NCI-H1436 (cell line): ENCODE measurements around the gene ZNF521.

Experiments
- DNase-seq: peaks from one replicate; lab custom pipeline; 2025; lab: John Stamatoyannopoulos, UW

The ZNF521 gene

GRCh38 chr18:25335676-25336075 is 16.3 kb downstream of the ZNF521 start:
- DNase-seq, result no peak

- no peak for DNase-seq
These were observed 16.9 kb downstream of the ZNF521 start for GRCh38 chr18:25335062-25335461.

GRCh38 chr18:25334588-25334987 is 17.4 kb downstream of the ZNF521 start:
- no peak for DNase-seq

DNA sequence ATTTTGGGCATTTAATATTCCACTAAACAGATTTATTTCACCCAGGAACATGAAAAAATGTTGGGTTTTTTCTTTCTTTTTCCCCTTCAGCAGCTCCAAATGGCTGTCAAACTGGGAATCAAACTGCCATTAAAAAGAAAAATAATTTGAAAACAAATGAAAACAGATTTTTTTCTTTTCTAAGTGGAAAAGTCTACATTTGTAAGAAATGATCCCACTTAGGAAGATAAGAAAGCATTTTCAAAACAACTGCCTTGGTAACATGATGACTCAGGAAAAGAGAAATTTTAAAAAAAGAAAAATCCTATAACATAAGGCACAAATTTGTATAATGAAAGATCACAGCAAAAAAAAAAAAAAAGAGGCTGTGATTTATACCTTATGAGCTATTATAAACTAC is 20.0 kb downstream of the ZNF521 start:
- no peak for DNase-seq

DNA sequence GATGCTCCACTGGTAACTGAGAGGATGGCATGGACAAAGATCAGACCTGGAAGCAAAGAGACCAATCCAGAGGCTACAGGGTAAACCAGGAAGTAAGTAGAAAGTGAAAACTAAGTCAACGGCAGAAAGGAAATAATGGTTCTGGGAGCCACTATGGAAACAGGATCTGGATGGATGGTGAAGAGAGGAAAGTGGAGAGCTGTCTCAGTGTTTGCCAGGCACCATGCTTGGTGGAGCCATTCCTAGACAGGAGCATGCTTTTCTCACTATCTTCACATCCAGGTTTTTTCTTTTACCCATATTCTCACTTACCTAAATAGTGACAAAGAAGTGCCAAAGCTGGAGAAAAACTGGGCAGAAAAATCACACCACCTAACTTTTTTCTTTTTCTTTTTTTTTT is 22.2 kb downstream of the ZNF521 start:
- no peak for DNase-seq

- no peak for DNase-seq
These were observed 24.4 kb downstream of the ZNF521 start for GRCh38 chr18:25327584-25327983.

GRCh38 chr18:25326361-25326952 is 25.5 kb downstream of the ZNF521 start:
- no peak for DNase-seq

- no peak for DNase-seq
These were observed 29.2 kb downstream of the ZNF521 start for GRCh38 chr18:25322806-25323205.

DNA sequence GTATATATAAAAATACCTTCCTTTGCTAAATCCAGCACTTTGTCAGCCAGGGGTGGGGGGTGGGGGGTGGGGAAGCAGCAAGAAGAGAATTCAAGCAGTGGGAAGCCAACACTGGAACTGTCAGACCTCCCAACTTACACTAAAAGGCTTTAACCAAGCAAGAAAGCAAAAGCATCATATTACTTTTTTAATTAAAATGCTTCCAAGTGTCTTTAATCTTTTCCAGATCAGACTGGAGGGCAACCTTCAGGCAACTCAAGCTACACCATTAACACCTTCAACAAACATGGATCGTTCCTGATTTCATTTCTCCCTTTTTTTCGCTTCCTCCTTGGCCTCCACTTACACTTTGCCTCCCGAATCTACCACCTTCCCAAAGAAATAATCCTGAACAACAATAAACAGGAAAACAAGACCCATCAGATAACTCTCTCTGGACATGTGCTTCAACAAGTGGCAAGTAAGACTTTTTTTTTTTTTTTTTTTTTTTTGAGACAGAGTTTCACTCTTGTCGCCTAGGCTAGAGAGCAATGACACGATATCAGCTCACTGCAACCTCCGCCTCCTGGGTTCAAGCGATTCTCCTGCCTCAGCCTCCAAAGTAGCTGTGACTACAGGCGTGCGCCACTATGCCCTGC is 35.5 kb downstream of the ZNF521 start:
- no peak for DNase-seq

GRCh38 chr18:25314838-25315190 is 37.2 kb downstream of the ZNF521 start:
- no peak for DNase-seq

DNA sequence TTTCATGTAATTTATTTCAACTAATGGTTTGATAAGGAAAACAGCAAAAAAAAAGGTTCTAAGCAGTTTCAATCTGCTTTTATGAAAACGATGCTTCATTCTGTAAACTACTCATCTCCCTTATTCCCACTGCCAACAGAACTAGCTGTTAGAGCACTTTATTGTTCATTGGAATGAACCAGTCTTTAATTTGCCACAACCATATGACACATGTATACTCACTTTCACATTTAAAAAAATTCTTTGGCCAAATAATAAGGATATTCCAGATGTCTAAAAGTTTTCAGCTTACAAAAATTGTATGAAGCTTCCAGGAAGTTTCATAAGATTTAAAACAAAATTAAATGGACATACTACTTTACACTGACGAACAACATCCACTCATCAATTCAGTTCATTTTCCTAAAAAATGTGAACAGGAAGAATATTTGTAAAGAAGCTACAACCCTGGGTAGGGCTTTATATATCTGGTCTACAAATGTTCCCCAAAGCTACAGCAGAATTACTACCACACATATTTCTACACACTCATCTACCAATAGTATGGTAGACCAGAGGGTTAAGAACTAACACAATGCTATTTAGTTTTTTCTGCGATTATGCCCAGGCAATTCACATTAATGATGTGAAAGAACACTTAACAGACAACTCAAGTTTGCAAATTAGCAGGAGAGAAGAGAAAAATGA is 37.7 kb downstream of the ZNF521 start:
- DNase-seq, result no peak

DNA sequence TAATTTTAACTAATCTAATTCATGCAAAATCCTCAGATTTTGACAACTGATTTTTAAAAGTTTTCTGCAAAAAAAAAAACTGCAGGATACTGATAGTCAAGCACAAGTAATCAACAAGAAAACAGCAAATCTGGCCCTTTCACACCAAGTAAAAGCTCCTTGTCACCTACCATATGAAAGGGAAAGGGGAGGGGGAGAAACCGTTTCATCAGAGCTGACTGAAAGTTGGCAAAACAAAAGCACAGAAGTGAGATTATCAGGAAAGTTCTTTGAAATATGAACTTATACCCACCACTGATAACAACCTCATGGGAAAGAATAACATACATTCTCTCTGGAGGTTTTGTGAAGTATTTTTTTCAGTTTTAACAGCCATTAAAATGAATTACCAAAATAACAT is 38.7 kb downstream of the ZNF521 start:
- no peak for DNase-seq

DNA sequence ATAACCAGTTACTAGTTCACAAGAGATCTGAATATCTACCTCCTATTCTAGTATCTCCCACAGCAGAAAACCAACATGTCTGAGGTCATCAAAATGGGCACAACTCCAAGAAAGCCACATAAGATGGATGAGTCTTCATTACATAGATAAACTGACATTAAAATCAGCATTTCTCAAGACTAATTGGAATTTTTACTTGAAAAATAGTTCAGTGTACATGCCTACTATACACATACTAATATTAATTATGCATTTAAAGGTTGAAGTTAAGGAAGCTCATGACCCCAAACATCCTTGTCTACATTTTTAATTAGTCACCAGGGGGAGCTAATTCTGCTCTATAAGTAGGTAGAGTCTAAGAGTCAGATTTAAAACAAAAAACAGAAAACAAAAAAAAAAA is 41.9 kb downstream of the ZNF521 start:
- no peak for DNase-seq

- DNase-seq, result no peak
These were observed 43.6 kb downstream of the ZNF521 start for GRCh38 chr18:25308381-25308780.

GRCh38 chr18:25307192-25307591 is 44.8 kb downstream of the ZNF521 start:
- DNase-seq, result no peak

DNA sequence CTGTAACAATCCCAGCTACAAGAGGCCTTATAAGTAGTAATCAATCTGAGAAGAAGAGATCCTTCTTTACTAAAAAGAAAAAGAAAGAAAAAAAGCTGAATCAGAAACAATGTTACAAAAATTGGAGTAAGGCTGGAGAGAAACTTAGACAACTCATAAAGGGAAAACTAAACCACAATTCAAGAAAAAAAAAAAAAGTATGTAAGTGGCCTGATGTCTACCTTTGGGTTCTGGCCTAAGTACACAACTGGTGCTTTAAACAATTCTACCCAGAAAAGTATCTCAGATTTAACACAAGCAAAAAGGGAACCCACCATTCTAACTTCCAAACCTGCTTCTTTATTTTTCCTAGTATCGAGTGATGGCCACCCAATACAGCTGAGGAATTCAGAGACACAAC is 45.3 kb downstream of the ZNF521 start:
- no peak for DNase-seq

DNA sequence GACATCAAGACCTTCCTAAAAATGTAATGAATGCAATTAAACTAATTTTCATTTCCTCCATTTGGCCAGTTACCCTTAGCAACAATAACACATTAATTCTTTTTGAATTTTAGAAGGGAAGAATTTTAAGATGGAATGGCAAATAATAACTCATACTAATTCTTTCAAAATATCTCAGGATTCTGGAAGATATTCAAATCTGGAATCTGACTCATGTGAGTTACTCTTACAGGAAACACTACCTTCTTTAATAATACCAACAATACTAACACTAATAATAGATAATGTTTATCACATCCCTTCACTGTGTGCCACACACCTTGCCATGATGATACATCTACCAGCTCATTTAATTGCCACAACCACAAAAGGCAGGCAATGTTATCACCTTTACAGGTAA is 46.4 kb downstream of the ZNF521 start:
- DNase-seq, result no peak

- DNase-seq, result no peak
These were observed 51.5 kb downstream of the ZNF521 start for GRCh38 chr18:25300492-25300891.

- DNase-seq, result no peak
These were observed 52.3 kb downstream of the ZNF521 start for GRCh38 chr18:25299426-25300300.

DNA sequence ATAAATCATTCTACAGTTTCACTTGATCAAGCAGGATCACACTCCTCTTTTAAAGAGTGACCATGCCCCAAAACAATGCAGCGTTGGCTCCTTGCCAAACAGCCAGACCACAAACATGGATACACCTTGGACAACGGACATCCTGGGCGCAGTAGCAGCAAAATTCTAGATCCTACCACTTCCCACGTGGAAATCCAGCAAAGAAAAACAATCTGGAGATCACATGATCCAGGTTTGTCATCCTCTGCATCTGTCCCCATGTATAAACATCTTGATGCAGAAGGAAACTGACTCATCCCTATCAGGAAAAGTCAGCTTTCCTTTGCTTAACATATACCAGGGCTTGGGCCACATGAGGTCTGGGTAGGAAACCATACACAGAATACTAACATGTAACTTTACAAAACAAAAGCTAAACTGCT is 53.1 kb downstream of the ZNF521 start:
- DNase-seq, result no peak

DNA sequence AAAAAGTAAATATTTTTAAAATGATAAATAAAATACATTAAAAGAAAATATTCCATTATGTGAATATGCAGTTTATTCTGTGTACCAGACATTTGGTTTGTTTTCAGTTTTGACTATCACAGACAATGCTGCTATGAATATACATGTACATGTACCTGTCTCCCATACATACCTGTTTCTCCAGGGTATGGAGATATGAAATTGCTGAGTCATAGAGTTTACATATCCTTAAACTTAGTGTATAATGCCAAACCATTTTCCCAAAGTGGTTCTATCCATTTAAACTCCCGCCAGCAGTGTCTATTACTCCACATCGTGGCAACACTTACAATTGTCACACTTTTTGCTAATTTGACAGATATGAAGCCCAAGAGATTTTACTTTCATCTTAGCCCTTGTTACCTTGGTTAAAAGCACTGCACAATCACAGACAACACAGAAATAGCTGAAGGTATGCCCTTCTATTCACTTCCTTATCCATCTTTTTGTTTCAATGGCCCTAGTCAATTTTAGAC is 56.3 kb downstream of the ZNF521 start:
- DNase-seq, result no peak

DNA sequence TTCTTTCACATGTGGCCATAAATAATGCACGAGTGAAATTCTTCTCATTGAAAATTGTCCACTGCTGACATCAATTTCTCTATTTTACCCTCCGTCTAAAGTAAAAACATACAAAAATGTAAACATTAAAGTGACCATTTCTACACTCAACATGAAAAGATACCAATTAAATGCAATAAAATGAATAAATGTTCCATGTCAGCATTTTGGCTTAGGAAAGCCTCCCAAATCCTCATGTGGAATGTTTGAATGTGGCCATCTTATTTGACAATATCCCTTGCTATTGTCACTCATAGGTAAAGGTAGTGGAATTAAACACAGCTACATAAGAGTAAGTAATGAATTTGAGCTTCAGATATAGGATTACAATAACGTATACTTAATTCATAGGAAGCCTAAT is 60.8 kb downstream of the ZNF521 start:
- no peak for DNase-seq
